ENCODE measurements around the gene DHRS2. TPM values are rescaled to one million over a fixed set of nuclear protein-coding genes. Genes with fewer than 3 reads are reported as not detected.
"Not testable (repeated sequence)": the region's sequence is repeated elsewhere in the genome, so short reads cannot be mapped to it uniquely, and the experiment has no call there.

DHRS2 gene
- total and polyA plus RNA-seq, 10 of the 15 experiments (the other 5 are each of a cell fraction or from before 2014, with no cell fraction given): 0.09 to 1.8 (median 0.73) TPM; not detected in 1

DNA sequence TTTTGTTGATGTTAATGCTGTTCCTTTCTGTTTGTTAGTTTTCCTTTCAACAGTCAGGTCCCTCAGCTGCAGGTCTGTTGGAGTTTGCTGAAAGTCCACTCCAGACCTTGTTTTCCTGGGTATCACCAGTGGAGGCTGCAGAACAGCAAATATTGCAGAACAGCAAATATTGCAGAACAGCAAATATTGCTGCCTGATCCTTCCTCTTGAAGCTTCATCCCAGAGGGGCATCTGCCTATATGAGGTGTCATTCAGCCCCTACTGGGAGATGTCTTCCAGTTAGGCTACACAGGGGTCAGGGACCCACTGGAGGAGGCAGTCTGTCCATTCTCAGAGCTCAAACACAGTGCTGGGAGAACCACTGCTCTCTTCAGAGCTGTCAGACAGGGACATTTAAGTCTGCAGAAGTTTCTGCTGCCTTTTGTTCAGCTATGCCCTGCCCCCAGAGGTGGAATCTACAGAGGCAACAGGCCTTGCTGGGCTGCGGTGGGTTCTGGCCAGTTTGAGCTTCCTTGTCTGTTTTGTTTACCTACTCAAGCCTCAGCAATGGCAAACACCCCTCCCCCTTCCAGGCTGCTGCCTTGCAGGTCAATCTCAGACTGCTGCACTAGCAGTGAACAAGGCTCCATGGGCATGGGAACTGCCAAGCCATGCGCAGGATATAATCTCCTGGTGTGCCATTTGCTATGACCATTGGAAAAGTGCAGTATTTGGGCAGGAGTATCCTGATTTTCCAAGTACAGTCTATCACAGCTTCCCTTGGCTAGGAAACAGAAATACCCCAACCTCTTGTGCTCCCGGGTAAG, 53.7 kb downstream of the DHRS2 start:
- H2AFZ ChIP-seq (ENCODE audit: control insufficient read depth, low read depth, low read length); H3K27ac ChIP-seq (ENCODE audit: control insufficient read depth, insufficient read depth); FAIRE-seq; BruUV-seq (replicated peaks); H3K4me3 ChIP-seq; in situ Hi-C loops (cut with MboI); POLR2A ChIA-PET; RAD21 ChIA-PET (ENCODE audit: unreplicated experiment); intact Hi-C loops (cut with micrococcal nuclease; ENCODE audit: unreplicated experiment); DNase-seq (ENCODE audit: low read depth, low spot score); H3K27me3 ChIP-seq (replicated peaks in 1 of 2; ENCODE audit: control insufficient read depth in 2 of 2, insufficient read depth in 2 of 2, low read length in 1 of 2); H3K9me3 ChIP-seq (replicated peaks; ENCODE audit: control insufficient read depth, insufficient read depth, low read length); H3K79me2 ChIP-seq (ENCODE audit: control insufficient read depth, insufficient read depth, low read length); H4K20me1 ChIP-seq (ENCODE audit: control insufficient read depth, insufficient read depth); H3K36me3 ChIP-seq (ENCODE audit: control insufficient read depth in 2 of 2, insufficient read depth in 2 of 2, low read length in 1 of 2); H3K4me1 ChIP-seq (ENCODE audit: control insufficient read depth, insufficient read depth, low read length); H3K9ac ChIP-seq (ENCODE audit: control insufficient read depth, insufficient read depth, low read length); H3K4me2 ChIP-seq (ENCODE audit: control insufficient read depth, insufficient read depth); ATAC-seq: not testable (repeated sequence)
- 32% methylated on average over 3 of the region's 3 CpGs for WGBS (ENCODE audit: insufficient coverage, insufficient replicate concordance, low lambda C conversion rate, missing lambda C conversion rate)
- CTCF ChIA-PET: interaction anchor here (0.7 kb wide), 1 partner anchor 58 kb away, joined by 3 read pairs; no protein-coding TSS in a partner anchor
- SMC1A ChIA-PET (ENCODE audit: uncharacterized antibody, unreplicated experiment): interaction anchor here (1.0 to 1.6 kb wide), 2 partner anchors 18 to 213 kb away, joined by 3 read pairs; no protein-coding TSS in a partner anchor

DNA sequence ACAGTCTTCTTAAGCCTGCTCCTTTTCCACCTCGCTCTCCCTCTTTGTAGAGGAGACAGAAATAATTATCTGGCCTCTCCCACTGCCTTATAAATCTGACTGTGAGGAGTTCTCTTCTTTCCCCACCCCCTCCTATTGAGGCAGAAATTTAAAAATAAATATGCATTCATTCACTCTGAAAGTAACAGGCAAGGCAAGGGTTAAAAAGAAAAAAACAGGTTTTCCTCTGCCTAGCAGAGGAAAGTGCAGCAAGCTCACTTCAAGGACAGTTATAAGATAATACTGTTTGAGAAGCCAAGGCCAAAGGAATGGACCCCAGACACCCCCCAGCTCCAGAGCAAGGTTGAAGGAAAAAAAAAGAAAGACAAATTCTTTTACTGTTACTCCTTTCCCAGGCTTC, 56.3 kb downstream of the DHRS2 start:
- Histone ChIP-seq H3K4me2 (ENCODE audit: control insufficient read depth, insufficient read depth) (no peak overlapping the region), H2AFZ (ENCODE audit: control insufficient read depth, low read depth, low read length) (no peak overlapping the region), H3K27me3 (replicated peaks in 1 of 2; ENCODE audit: control insufficient read depth in 2 of 2, insufficient read depth in 2 of 2, low read length in 1 of 2) (peaks cover 5 to 6% of the 10 kb centered on the region in 2 experiments), H3K4me3 (no peak overlapping the region), H4K20me1 (ENCODE audit: control insufficient read depth, insufficient read depth) (no peaks in the 10 kb centered on the region), H3K9ac (ENCODE audit: control insufficient read depth, insufficient read depth, low read length) (no peak overlapping the region), H3K36me3 (ENCODE audit: control insufficient read depth in 2 of 2, insufficient read depth in 2 of 2, low read length in 1 of 2) (no peaks in the 10 kb centered on the region), H3K27ac (ENCODE audit: control insufficient read depth, insufficient read depth) (no peak overlapping the region), H3K79me2 (ENCODE audit: control insufficient read depth, insufficient read depth, low read length) (no peaks in the 10 kb centered on the region), H3K4me1 (ENCODE audit: control insufficient read depth, insufficient read depth, low read length) (no peaks in the 10 kb centered on the region), H3K9me3 (replicated peaks; ENCODE audit: control insufficient read depth, insufficient read depth, low read length) (no peaks in the 10 kb centered on the region)
- no peak for DNase-seq (ENCODE audit: low read depth, low spot score)
- in situ Hi-C loops (cut with MboI) (no loop called here), intact Hi-C loops (cut with micrococcal nuclease; ENCODE audit: unreplicated experiment) (no loop called here)
- WGBS (ENCODE audit: insufficient coverage, insufficient replicate concordance, low lambda C conversion rate, missing lambda C conversion rate): 0% methylated on average over 1 of the region's 1 CpG
- RAD21 ChIA-PET (ENCODE audit: unreplicated experiment): no interaction called here
- TF ChIP-seq TAF1 (IDR thresholded peaks at IDR 0.05; ENCODE audit: borderline replicate concordance, low read depth, low read length): no peak
- no peak for TF ChIP-seq ZZZ3 (IDR thresholded peaks at IDR 0.05; ENCODE audit: control insufficient read depth, insufficient read length, low read depth)
- no peak for TF ChIP-seq RAD21 (IDR thresholded peaks at IDR 0.05; ENCODE audit: insufficient read depth, low read depth, low read length)
- TF ChIP-seq IKZF2 (IDR thresholded peaks at IDR 0.05): no peak
- TF ChIP-seq HDGF (IDR thresholded peaks at IDR 0.05): no peak
- no peak for TF ChIP-seq KLF5 (IDR thresholded peaks at IDR 0.05; ENCODE audit: partially characterized antibody)
- TF ChIP-seq, protein P1, sequence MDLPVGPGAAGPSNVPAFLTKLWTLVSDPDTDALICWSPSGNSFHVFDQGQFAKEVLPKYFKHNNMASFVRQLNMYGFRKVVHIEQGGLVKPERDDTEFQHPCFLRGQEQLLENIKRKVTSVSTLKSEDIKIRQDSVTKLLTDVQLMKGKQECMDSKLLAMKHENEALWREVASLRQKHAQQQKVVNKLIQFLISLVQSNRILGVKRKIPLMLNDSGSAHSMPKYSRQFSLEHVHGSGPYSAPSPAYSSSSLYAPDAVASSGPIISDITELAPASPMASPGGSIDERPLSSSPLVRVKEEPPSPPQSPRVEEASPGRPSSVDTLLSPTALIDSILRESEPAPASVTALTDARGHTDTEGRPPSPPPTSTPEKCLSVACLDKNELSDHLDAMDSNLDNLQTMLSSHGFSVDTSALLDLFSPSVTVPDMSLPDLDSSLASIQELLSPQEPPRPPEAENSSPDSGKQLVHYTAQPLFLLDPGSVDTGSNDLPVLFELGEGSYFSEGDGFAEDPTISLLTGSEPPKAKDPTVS (IDR thresholded peaks at IDR 0.05; ENCODE audit: low read depth, low read length): no peak
- TF ChIP-seq POU2F2 (IDR thresholded peaks at IDR 0.05; ENCODE audit: borderline replicate concordance, low read depth, low read length): no peak
- SMC1A ChIA-PET (ENCODE audit: uncharacterized antibody, unreplicated experiment): no interaction called here
- POLR2A ChIA-PET: no interaction called here
- BruUV-seq (replicated peaks): no TSS peak
- no peak for ATAC-seq
- no peak for FAIRE-seq
- CTCF ChIA-PET: interaction anchor here (1.3 kb wide), 1 partner anchor 103 kb away, joined by 4 read pairs; no protein-coding TSS in a partner anchor

Data from GM12878 (cell line).